ENCODE results near the gene TXNRD1. TPM values are rescaled to one million over a fixed set of nuclear protein-coding genes. Genes with fewer than 3 reads are reported as not detected.

Gene TXNRD1
- total and polyA plus RNA-seq, 8 donors: 8.1 to 29.1 (median 15.9) TPM

DNA sequence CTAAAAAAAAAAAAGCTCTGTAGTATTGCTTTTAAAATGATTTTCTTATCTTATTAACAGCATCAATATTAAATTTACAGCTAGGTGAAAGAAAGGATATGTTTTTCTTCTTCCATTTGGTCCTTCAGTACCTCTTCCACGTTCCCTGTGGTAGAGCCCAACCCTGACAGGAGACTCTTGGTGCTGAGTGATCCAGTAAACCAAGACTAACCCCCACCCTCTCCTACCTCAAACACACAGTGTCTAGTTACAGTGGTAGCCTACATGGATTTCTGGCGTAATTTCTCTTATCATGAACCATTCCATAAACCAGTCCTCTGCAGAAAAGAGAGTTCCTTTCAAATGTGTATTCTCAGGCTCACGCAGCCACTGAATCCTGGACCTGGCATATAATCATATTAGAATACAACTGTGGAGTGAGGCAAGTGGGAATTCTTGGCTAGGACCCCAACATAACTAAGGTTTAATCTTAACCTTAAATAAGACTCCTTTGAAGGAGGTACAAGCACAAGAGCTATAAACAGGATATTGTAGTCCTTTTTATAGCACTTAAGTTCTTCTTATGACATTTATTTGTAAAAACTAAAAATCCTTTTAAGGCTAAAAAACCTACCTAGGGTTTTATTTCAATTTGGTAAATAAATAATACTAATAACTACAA is 27.1 kb downstream of the TXNRD1 start:
- Histone ChIP-seq H3K27me3 (no peaks in the 10 kb centered on the region), H3K27ac (no peak overlapping the region), H3K4me3 (no peak overlapping the region), H3K4me1 (no peaks in the 10 kb centered on the region), H3K36me3 (no peaks in the 10 kb centered on the region), H3K9me3 (no peaks in the 10 kb centered on the region)
- no peak for DNase-seq
- intact Hi-C loops (cut with DNase I): no loop called here
- FAIRE-seq: no peak
- TF ChIP-seq, protein P1, sequence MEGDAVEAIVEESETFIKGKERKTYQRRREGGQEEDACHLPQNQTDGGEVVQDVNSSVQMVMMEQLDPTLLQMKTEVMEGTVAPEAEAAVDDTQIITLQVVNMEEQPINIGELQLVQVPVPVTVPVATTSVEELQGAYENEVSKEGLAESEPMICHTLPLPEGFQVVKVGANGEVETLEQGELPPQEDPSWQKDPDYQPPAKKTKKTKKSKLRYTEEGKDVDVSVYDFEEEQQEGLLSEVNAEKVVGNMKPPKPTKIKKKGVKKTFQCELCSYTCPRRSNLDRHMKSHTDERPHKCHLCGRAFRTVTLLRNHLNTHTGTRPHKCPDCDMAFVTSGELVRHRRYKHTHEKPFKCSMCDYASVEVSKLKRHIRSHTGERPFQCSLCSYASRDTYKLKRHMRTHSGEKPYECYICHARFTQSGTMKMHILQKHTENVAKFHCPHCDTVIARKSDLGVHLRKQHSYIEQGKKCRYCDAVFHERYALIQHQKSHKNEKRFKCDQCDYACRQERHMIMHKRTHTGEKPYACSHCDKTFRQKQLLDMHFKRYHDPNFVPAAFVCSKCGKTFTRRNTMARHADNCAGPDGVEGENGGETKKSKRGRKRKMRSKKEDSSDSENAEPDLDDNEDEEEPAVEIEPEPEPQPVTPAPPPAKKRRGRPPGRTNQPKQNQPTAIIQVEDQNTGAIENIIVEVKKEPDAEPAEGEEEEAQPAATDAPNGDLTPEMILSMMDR (IDR thresholded peaks at IDR 0.05): no peak
- no peak for ATAC-seq
- WGBS, 2 donors: 60 to 76% methylated on average over 3 of the region's 3 CpGs

DNA sequence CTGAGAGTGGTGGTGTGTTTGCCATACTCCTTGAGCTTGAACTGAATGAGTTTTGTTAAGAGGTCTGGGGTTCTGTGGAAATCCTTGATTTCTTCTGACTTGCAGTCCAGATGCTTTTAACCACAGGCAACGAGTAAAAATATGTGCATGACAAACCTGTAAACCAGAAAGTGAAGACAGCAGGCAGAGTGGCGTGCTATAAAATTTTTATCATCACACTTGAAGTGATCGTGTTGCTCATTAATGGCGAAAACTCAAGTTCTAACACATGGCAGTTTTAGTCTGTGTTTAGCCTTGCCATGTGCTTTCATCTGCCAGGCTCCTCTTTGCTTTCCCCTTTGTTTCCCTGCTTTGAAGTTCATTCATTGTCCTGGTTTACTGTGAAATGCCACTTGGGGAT is 28.0 kb downstream of the TXNRD1 start:
- Histone ChIP-seq H3K9me3 (no peaks in the 10 kb centered on the region), H3K4me1 (no peaks in the 10 kb centered on the region), H3K27ac (no peak overlapping the region), H3K36me3 (no peaks in the 10 kb centered on the region), H3K27me3 (no peaks in the 10 kb centered on the region), H3K4me3 (no peak overlapping the region)
- ATAC-seq: no peak
- 59 to 68% methylated on average over 4 of the region's 4 CpGs for WGBS, 2 donors
- TF ChIP-seq, protein P1 (IDR thresholded peaks at IDR 0.05): no peak
- DNase-seq: no peak
- no peak for FAIRE-seq
- intact Hi-C loops (cut with DNase I): no loop called here

DNA sequence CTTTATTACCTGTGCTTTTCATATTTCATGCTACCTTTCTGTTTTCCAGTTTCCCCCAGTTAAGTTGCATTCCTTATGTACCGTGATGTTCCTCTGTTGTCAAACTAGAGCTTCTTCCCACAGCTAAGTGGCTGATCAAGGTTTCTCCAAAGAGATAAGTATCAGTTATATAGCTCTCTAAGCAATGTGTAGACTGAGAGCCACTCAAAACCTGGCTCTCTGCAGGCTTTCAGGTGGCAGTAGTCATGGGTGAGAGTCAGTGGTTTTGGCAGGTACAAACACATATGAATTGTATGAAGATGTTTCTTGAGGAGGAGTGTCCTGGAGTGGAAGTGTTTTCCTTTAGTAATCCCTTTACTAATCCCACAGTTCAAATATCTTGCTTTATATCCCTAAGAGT is 28.4 kb downstream of the TXNRD1 start:
- Histone ChIP-seq H3K4me3 (no peak overlapping the region), H3K4me1 (no peaks in the 10 kb centered on the region), H3K27ac (no peak overlapping the region), H3K9me3 (no peaks in the 10 kb centered on the region), H3K27me3 (no peaks in the 10 kb centered on the region), H3K36me3 (no peaks in the 10 kb centered on the region)
- intact Hi-C loops (cut with DNase I): no loop called here
- TF ChIP-seq, protein P1 (IDR thresholded peaks at IDR 0.05): no peak
- DNase-seq: no peak
- no peak for ATAC-seq
- FAIRE-seq: no peak
- WGBS, 2 donors: 74 to 94% methylated on average over 1 of the region's 1 CpG

DNA sequence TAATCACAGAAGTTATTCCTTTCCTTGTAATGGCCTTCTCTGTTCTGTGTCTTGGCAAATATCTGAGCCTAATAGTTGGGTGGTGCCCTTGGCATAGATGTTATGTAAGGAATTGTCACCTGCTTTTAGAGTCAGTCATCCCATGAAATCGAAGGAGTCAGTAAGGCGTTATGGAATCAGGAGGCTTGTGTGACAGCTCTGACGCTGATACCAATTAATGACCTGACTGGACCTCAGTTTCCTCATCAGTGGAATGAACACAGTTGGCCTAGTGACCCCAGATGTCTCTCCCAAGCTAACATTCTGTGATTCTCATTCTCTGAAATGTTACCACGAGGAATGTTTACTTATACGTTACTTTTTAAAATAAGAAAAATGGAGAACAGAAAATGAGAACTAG is 32.1 kb downstream of the TXNRD1 start:
- H3K4me3 ChIP-seq: no peak overlapping the region
- no peaks in the 10 kb centered on the region for H3K9me3 ChIP-seq
- 69 to 77% methylated on average over 5 of the region's 5 CpGs for WGBS, 2 donors
- DNase-seq (no peak), FAIRE-seq (no peak), ATAC-seq (no peak)
- TF ChIP-seq, protein P1 (IDR thresholded peaks at IDR 0.05): no peak
- H3K4me1 ChIP-seq: no peaks in the 10 kb centered on the region
- no peak overlapping the region for H3K27ac ChIP-seq
- H3K27me3 ChIP-seq: no peaks in the 10 kb centered on the region
- intact Hi-C loops (cut with DNase I): no loop called here
- H3K36me3 ChIP-seq: no peaks in the 10 kb centered on the region

DNA sequence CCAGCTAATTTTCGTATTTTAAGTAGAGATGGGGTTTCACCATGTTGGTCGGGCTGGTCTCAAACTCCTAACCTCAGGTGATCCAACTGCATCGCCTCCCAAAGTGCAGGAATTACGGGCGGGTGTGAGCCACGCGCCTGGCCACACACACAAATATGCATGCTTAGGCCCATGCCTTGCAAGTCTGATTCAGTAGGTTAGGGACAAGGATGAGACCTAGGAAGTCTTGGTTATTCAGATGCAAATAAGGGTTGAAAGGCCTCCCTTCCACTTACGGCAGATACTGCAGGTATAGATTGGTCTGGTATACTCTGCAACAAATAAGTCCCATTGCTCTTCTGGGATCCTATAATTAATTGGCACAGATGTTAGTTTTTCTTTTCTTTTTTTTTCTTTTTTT is 32.9 kb downstream of the TXNRD1 start:
- FAIRE-seq: no peak
- no peak for DNase-seq
- H3K9me3 ChIP-seq: no peaks in the 10 kb centered on the region
- H3K36me3 ChIP-seq: no peaks in the 10 kb centered on the region
- TF ChIP-seq, protein P1 (IDR thresholded peaks at IDR 0.05): no peak
- no peaks in the 10 kb centered on the region for H3K27me3 ChIP-seq
- no peaks in the 10 kb centered on the region for H3K4me1 ChIP-seq
- H3K27ac ChIP-seq: no peak overlapping the region
- no peak overlapping the region for H3K4me3 ChIP-seq
- no peak for ATAC-seq
- intact Hi-C loops (cut with DNase I): no loop called here
- WGBS, 2 donors: 95 to 98% methylated on average over 8 of the region's 8 CpGs

Data from pancreas (tissue), 10 donors.